A549 (cell line): ENCODE data around the gene FHAD1. TPM values are rescaled to one million over a fixed set of nuclear protein-coding genes. Genes with fewer than 3 reads are reported as not detected.

ENCODE experiments used
- ATAC-seq, 2 experiments: fragments of 200-7000 bp in 1 of 2; fragments of >200 bp in 1 of 2; cut with Nextera tagmentation in 1 of 2; cut with Tn5 transposase in 1 of 2; 3 replicates each; pipeline versions ENCODE4 v1.8.0 to v1.9.1; 2018 to 2020; ENCODE audit warnings: mild to moderate bottlenecking in 1 of 2, moderate library complexity in 1 of 2
- CTCF ChIA-PET: fragments of 300-600 bp; sonication (Branson Sonifier 250); formaldehyde crosslinking; extraction: SDS; loops from one replicate; lab custom pipeline; 2021; ENCODE audit warnings: antibody characterized with exemption, inconsistent platforms; lab: Yijun Ruan, JAX
- POLR2A ChIA-PET: fragments of 350-600 bp; formaldehyde crosslinking; extraction: SDS; loops from one replicate; lab custom pipeline; 2021; ENCODE audit warnings: antibody characterized with exemption, inconsistent platforms; lab: Yijun Ruan, JAX
- DNase-seq, 2 experiments: peaks; one replicate each; pipeline versions ENCODE4 v3.0.0 to v3.0.0-alpha.2; 2011 to 2016; ENCODE audit warnings: low read depth in 1 of 2, low spot score in 1 of 2
- FAIRE-seq: peaks from 2 replicates; lab custom pipeline; 2011; peaks lifted over from hg19 to GRCh38; lab: Jason Lieb, UNC
- H3K27ac ChIP-seq, 2 experiments: fragments of >200 bp; sonication (Bioruptor Twin); formaldehyde crosslinking; 3 replicates each; pipeline ENCODE4 v1.5.1; 2016 to 2017
- H3K4me1 ChIP-seq: fragments of >200 bp; sonication (Bioruptor Twin); formaldehyde crosslinking; 3 replicates; pipeline ENCODE4 v1.6.1; 2016
- H3K4me2 ChIP-seq: fragments of >200 bp; sonication (Bioruptor Twin); formaldehyde crosslinking; 3 replicates; pipeline ENCODE4 v1.6.1; 2016
- H3K4me3 ChIP-seq: fragments of >200 bp; sonication (Bioruptor Twin); formaldehyde crosslinking; 3 replicates; pipeline ENCODE4 v1.5.1; 2016
- H3K9me3 ChIP-seq: fragments of >200 bp; sonication (Bioruptor Twin); formaldehyde crosslinking; 3 replicates; pipeline ENCODE4 v1.6.1; 2016
- CBX2 ChIP-seq: fragments of 200-600 bp; sonication (generic); IDR thresholded peaks from 2 replicates; pipeline ENCODE4 v1.6.1; 2016; ENCODE audit warnings: low read depth, mild to moderate bottlenecking, borderline replicate concordance
- CHD2 ChIP-seq: fragments of 150-350 bp; IDR thresholded peaks from 2 replicates; pipeline ENCODE4 v1.6.1; 2014; ENCODE audit warnings: low read length; ENCODE audit not compliant: partially characterized antibody
- CHD4 ChIP-seq: fragments of 200-600 bp; sonication (generic); IDR thresholded peaks from 2 replicates; pipeline ENCODE4 v1.6.1; 2016; ENCODE audit warnings: antibody characterized with exemption, mild to moderate bottlenecking, borderline replicate concordance
- E2F6 ChIP-seq: IDR thresholded peaks from 2 replicates; pipeline ENCODE4 v1.6.1; 2012; ENCODE audit warnings: low read depth, borderline replicate concordance
- EHF ChIP-seq: fragments of 250-450 bp; sonication (Bioruptor Pico); IDR thresholded peaks from 2 replicates; pipeline ENCODE4 v1.5.0; 2020; ENCODE audit warnings: mild to moderate bottlenecking
- EHMT2 ChIP-seq: fragments of 200-600 bp; sonication (generic); IDR thresholded peaks from 2 replicates; pipeline ENCODE4 v1.6.1; 2016; ENCODE audit warnings: antibody characterized with exemption, low read depth, mild to moderate bottlenecking, moderate library complexity
- ELK1 ChIP-seq: fragments of 150-350 bp; IDR thresholded peaks from 2 replicates; pipeline ENCODE4 v1.6.1; 2014; ENCODE audit warnings: low read depth, mild to moderate bottlenecking, low read length
- GATA3 ChIP-seq: IDR thresholded peaks from 2 replicates; pipeline ENCODE4 v1.6.1; 2012; ENCODE audit warnings: borderline replicate concordance
- HOXA7 ChIP-seq: fragments of 250-450 bp; sonication (Bioruptor Pico); IDR thresholded peaks from 2 replicates; pipeline ENCODE4 v1.5.0; 2020; ENCODE audit warnings: mild to moderate bottlenecking, moderate library complexity
- HOXB13 ChIP-seq: fragments of 250-450 bp; sonication (Bioruptor Pico); IDR thresholded peaks from 2 replicates; pipeline ENCODE4 v1.5.0; 2020; ENCODE audit warnings: low read depth, mild to moderate bottlenecking, moderate library complexity
- JUN ChIP-seq, 2 experiments: fragments of >200 bp; sonication (Bioruptor Twin); formaldehyde crosslinking; IDR thresholded peaks; 2 replicates in 1 of 2; 3 replicates in 1 of 2; pipeline ENCODE4 v1.6.1; 2016 to 2017
- JUNB ChIP-seq: fragments of >200 bp; sonication (Bioruptor Twin); formaldehyde crosslinking; IDR thresholded peaks from 2 replicates; pipeline ENCODE4 v1.6.1; 2016
- KDM1A ChIP-seq: fragments of 200-600 bp; sonication (generic); IDR thresholded peaks from 2 replicates; pipeline ENCODE4 v1.6.1; 2016; ENCODE audit warnings: low read depth, mild to moderate bottlenecking
- MAFK ChIP-seq: fragments of 450-650 bp; IDR thresholded peaks from 2 replicates; pipeline ENCODE4 v1.6.1; 2014; ENCODE audit not compliant: partially characterized antibody
- NFE2L2 ChIP-seq: fragments of 150-350 bp; conservative IDR thresholded peaks from 2 replicates; pipeline ENCODE4 v1.6.1; 2014; ENCODE audit warnings: low read length
- PHF8 ChIP-seq: fragments of 200-600 bp; sonication (generic); IDR thresholded peaks from 2 replicates; pipeline ENCODE4 v1.6.1; 2016; ENCODE audit warnings: low read depth, mild to moderate bottlenecking, antibody characterized with exemption, moderate library complexity, borderline replicate concordance
- RARB ChIP-seq: fragments of 250-450 bp; sonication (Bioruptor Pico); IDR thresholded peaks from 2 replicates; pipeline ENCODE4 v1.8.0; 2021; ENCODE audit warnings: mild to moderate bottlenecking, moderate library complexity
- RCOR1 ChIP-seq: fragments of 150-350 bp; IDR thresholded peaks from 2 replicates; pipeline ENCODE4 v1.6.1; 2014; ENCODE audit warnings: antibody characterized with exemption, low read length, low read depth
- SMC3 ChIP-seq: fragments of >200 bp; sonication (Bioruptor Twin); formaldehyde crosslinking; IDR thresholded peaks from 3 replicates; pipeline ENCODE4 v1.6.1; 2018; ENCODE audit warnings: inconsistent platforms
- SREBF2 ChIP-seq: fragments of 450-650 bp; IDR thresholded peaks from 2 replicates; pipeline ENCODE4 v1.6.1; 2014; ENCODE audit warnings: mild to moderate bottlenecking, moderate library complexity
- TFCP2L1 ChIP-seq: fragments of 250-450 bp; sonication (Bioruptor Pico); IDR thresholded peaks from 2 replicates; pipeline ENCODE4 v1.5.0; 2021; ENCODE audit warnings: mild to moderate bottlenecking
- TP53 ChIP-seq: fragments of 250-450 bp; sonication (Bioruptor Pico); IDR thresholded peaks from 2 replicates; pipeline ENCODE4 v1.5.0; 2021; ENCODE audit warnings: mild to moderate bottlenecking, moderate library complexity
- USF2 ChIP-seq: fragments of 450-650 bp; IDR thresholded peaks from 2 replicates; pipeline ENCODE4 v1.6.1; 2014; ENCODE audit warnings: antibody characterized with exemption
- ZNF302 ChIP-seq: fragments of 250-450 bp; sonication (Bioruptor Pico); IDR thresholded peaks from 2 replicates; pipeline ENCODE4 v1.9.0; 2021; ENCODE audit warnings: inconsistent platforms, mild to moderate bottlenecking, moderate library complexity
- WGBS: methylation state at CpG from one replicate; pipeline ENCODE4 v1.1.6; 2017; ENCODE audit errors: missing lambda C conversion rate; 5-methylcytosine and 5-hydroxymethylcytosine counted together
- polyA plus RNA-seq, 4 experiments: library from polyadenylated mRNA; depleted of rRNA in 3 of 4; stranded (reverse); fragments of >200 nt; fragmentation: RNase III in 1 of 4; extraction: RNeasy Plus Mini Kit Qiagen cat#74134 plus additional on column Dnase treatment in 1 of 4; gene quantifications; 2 replicates in 3 of 4; 3 replicates in 1 of 4; pipeline ENCODE4 v1.2.3, GENCODE V29; 2011 to 2017

Gene FHAD1
- polyA plus RNA-seq, 2 of the 4 experiments (the other 2 are of a cell fraction): 0.31 to 0.32 TPM

- ATAC-seq (no peak), FAIRE-seq (no peak), DNase-seq (no peak)
- no peak overlapping the region for H3K4me2 ChIP-seq
- H3K4me3 ChIP-seq: no peak overlapping the region
- no peaks in the 10 kb centered on the region for H3K4me1 ChIP-seq
- H3K27ac ChIP-seq: no peak overlapping the region
- 87% methylated on average over 7 of the region's 7 CpGs for WGBS
- TF ChIP-seq ZNF302 (CRISPR knock-in tag): no peak
- TF ChIP-seq CHD2: no peak
- TF ChIP-seq CBX2: no peak
- TF ChIP-seq USF2: no peak
- TF ChIP-seq SMC3: no peak
- no peak for TF ChIP-seq HOXB13 (CRISPR knock-in tag)
- no peak for TF ChIP-seq JUNB
- POLR2A ChIA-PET: no interaction called here
- H3K9me3 ChIP-seq: no peaks in the 10 kb centered on the region
- CTCF ChIA-PET: interaction anchor here (0.6 kb wide), 1 partner anchor 12 kb away, joined by 4 read pairs; no protein-coding TSS in a partner anchor
Observed at GRCh38 chr1:15242766-15243165, 4.3 kb upstream of the FHAD1 start.

DNA sequence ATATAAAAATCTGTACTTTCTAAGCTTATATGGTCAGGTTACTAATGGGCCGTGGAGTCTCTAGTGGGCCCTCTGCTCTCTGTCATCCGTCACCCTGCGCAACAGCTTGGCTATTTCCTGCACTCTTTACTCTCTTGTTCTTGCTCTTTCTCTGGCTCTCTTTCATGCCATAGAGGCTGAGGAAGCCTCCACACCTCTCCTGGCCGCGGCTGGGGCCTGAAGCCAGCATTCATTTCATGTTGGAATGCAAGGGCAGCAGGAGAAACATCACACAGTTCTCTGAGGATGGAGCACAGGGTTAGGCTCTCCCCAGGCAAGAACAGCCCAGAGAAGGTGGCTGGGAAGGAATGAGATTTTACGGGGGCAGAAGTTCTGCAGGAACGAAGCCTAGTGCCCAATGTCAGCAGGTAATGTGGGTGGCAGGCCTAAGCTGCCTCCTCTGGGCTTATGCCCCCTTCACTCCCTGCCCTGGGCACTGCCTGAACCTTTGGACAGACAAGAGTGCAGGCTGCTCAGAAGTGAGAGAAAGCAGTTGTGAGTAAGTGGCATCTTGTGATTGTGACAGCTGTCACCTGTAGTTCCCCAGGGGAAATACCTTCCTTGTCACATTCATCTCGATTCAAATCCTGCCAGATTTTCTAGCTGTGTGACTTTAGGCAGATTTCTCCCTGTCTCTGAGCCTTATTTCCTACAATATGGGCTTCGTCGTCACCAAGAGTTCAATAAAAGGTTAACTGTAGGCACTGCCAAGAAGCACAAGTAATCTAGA is 3.6 kb upstream of the FHAD1 start:
- no peak for DNase-seq
- H3K4me2 ChIP-seq: no peak overlapping the region
- H3K4me3 ChIP-seq: no peak overlapping the region
- 87% methylated on average over 10 of the region's 10 CpGs for WGBS
- H3K9me3 ChIP-seq: no peaks in the 10 kb centered on the region
- no peak for FAIRE-seq
- ChIA-PET POLR2A (no interaction called here), CTCF (interaction anchor here (1.2 kb wide), 1 partner anchor 28 kb away, joined by 3 read pairs; no protein-coding TSS in a partner anchor)
- no peak overlapping the region for H3K27ac ChIP-seq
- ATAC-seq: no peak
- no peaks in the 10 kb centered on the region for H3K4me1 ChIP-seq
- TF ChIP-seq HOXA7 (CRISPR knock-in tag) (no peak), MAFK (no peak), SREBF2 (no peak), EHMT2 (no peak), ZNF302 (CRISPR knock-in tag) (no peak), TP53 (CRISPR knock-in tag) (no peak), E2F6 (no peak), RCOR1 (no peak), GATA3 (no peak), ELK1 (no peak), USF2 (no peak), KDM1A (no peak), EHF (CRISPR knock-in tag) (no peak), JUN (IDR thresholded peaks at IDR 0.05) (no peak), HOXB13 (CRISPR knock-in tag) (no peak), TFCP2L1 (CRISPR knock-in tag) (no peak), CHD4 (no peak), NFE2L2 (no peak), PHF8 (no peak), RARB (CRISPR knock-in tag) (no peak)
